Measurements from ENCODE around the gene THY1. TPM values are rescaled to one million over a fixed set of nuclear protein-coding genes. Genes with fewer than 3 reads are reported as not detected.
"Not testable (repeated sequence)": the region's sequence is repeated elsewhere in the genome, so short reads cannot be mapped to it uniquely, and the experiment has no call there.

Gene THY1
- total RNA-seq, 1 experiment from 2014 or later, result 13.7 TPM

GRCh38 chr11:119459293-119459976 is 36.5 kb upstream of the THY1 start (continued):
- TF ChIP-seq POLR2AphosphoS5 (IDR thresholded peaks at IDR 0.05; ENCODE audit: low read depth, low read length), result no peak

- in situ Hi-C loops (cut with HindIII; ENCODE audit: low pct_unique_long_range_greater_than_20kb, low sequenced_read_pairs); H3K27ac ChIP-seq (ENCODE audit: low read length); H3K9me3 ChIP-seq (ENCODE audit: control insufficient read depth, insufficient read depth, low read depth, low read length); POLR2A ChIA-PET; CTCF ChIA-PET; intact Hi-C loops (cut with micrococcal nuclease; ENCODE audit: unreplicated experiment); H3K36me3 ChIP-seq (ENCODE audit: control insufficient read depth, insufficient read depth, low read length); BruUV-seq (replicated peaks); H3K4me1 ChIP-seq (ENCODE audit: control insufficient read depth, insufficient read depth, low read length); H3K4me3 ChIP-seq (ENCODE audit: low read depth in 2 of 2, low read length in 2 of 2); ATAC-seq; H3K27me3 ChIP-seq (ENCODE audit: control insufficient read depth, insufficient read depth, low read length); DNase-seq (ENCODE audit: low read depth, low spot score): not testable (repeated sequence)
- TF ChIP-seq CTCF (IDR thresholded peaks at IDR 0.05), result peak; percentile 11; the same call in 1 of the 2 replicates
Measured at GRCh38 chr11:119455708-119456107, 32.7 kb upstream of the THY1 start.

- H3K4me3 ChIP-seq (ENCODE audit: low read depth in 2 of 2, low read length in 2 of 2); H3K27me3 ChIP-seq (ENCODE audit: control insufficient read depth, insufficient read depth, low read length); in situ Hi-C loops (cut with HindIII; ENCODE audit: low pct_unique_long_range_greater_than_20kb, low sequenced_read_pairs); H3K4me1 ChIP-seq (ENCODE audit: control insufficient read depth, insufficient read depth, low read length); intact Hi-C loops (cut with micrococcal nuclease; ENCODE audit: unreplicated experiment); H3K27ac ChIP-seq (ENCODE audit: low read length); H3K36me3 ChIP-seq (ENCODE audit: control insufficient read depth, insufficient read depth, low read length); ATAC-seq; POLR2A ChIA-PET; H3K9me3 ChIP-seq (ENCODE audit: control insufficient read depth, insufficient read depth, low read depth, low read length); DNase-seq (ENCODE audit: low read depth, low spot score); BruUV-seq (replicated peaks): not testable (repeated sequence)
- CTCF ChIA-PET, result interaction anchor here (0.7 kb wide), 1 partner anchor 262 kb away, joined by 8 read pairs; no protein-coding TSS in a partner anchor
Measured at GRCh38 chr11:119455241-119455640, 32.3 kb upstream of the THY1 start.

GRCh38 chr11:119453881-119454280 is 30.9 kb upstream of the THY1 start:
- no peaks in the 10 kb centered on the region for H3K4me1 ChIP-seq (ENCODE audit: control insufficient read depth, insufficient read depth, low read length)
- POLR2A ChIA-PET, result no interaction called here
- H3K36me3 ChIP-seq (ENCODE audit: control insufficient read depth, insufficient read depth, low read length), result no peaks in the 10 kb centered on the region
- no TSS peak for BruUV-seq (replicated peaks)
- no peaks in the 10 kb centered on the region for H3K27me3 ChIP-seq (ENCODE audit: control insufficient read depth, insufficient read depth, low read length)
- H3K9me3 ChIP-seq (ENCODE audit: control insufficient read depth, insufficient read depth, low read depth, low read length), result no peaks in the 10 kb centered on the region
- intact Hi-C loops (cut with micrococcal nuclease; ENCODE audit: unreplicated experiment) (no loop called here), in situ Hi-C loops (cut with HindIII; ENCODE audit: low pct_unique_long_range_greater_than_20kb, low sequenced_read_pairs) (no loop called here)
- TF ChIP-seq CTCF (IDR thresholded peaks at IDR 0.05), result no peak
- no peak for TF ChIP-seq POLR2AphosphoS5 (IDR thresholded peaks at IDR 0.05; ENCODE audit: low read depth, low read length)
- no peak for TF ChIP-seq SIN3A (IDR thresholded peaks at IDR 0.05; ENCODE audit: borderline replicate concordance, insufficient read depth, low read depth, low read length)
- TF ChIP-seq REST (IDR thresholded peaks at IDR 0.05; ENCODE audit: insufficient read depth in 1 of 2, low read depth in 2 of 2, low read length in 1 of 2), result no peak
- no peak for TF ChIP-seq TCF7L2 (IDR thresholded peaks at IDR 0.05; ENCODE audit: low read depth, low read length)
- DNase-seq (ENCODE audit: low read depth, low spot score), result no peak
- H3K27ac ChIP-seq (ENCODE audit: low read length), result no peak overlapping the region
- ATAC-seq, result no peak
- CTCF ChIA-PET, result no interaction called here
- H3K4me3 ChIP-seq (ENCODE audit: low read depth in 2 of 2, low read length in 2 of 2), result no peak overlapping the region
